Fibroblast of villous mesenchyme (primary cell): ENCODE data around the gene UPK1A. TPM values are rescaled to one million over a fixed set of nuclear protein-coding genes. Genes with fewer than 3 reads are reported as not detected.
A peak's percentile ranks its signal among the peaks of the same experiment; 100 is the strongest.

Source experiments
- DNase-seq: peaks from one replicate; pipeline ENCODE4 v3.0.0-alpha.2; 2010; ENCODE audit warnings: low read depth
- H3K4me3 ChIP-seq: 2 replicates; pipeline ENCODE4 v1.5.1; 2011; ENCODE audit warnings: low read depth, mild to moderate bottlenecking, low read length
- total RNA-seq: library from RNA; depleted of rRNA; stranded (reverse); fragments of >200 nt; gene quantifications from 2 replicates; pipeline ENCODE4 v1.2.3, GENCODE V29; 2012
- TF ChIP-seq, protein P1 (sequence below): IDR thresholded peaks from 2 replicates; pipeline ENCODE4 v1.5.1; 2012; ENCODE audit warnings: low read depth, mild to moderate bottlenecking, low read length; ENCODE audit not compliant: insufficient read depth

The UPK1A gene
- not detected in 2 replicates for total RNA-seq

DNA sequence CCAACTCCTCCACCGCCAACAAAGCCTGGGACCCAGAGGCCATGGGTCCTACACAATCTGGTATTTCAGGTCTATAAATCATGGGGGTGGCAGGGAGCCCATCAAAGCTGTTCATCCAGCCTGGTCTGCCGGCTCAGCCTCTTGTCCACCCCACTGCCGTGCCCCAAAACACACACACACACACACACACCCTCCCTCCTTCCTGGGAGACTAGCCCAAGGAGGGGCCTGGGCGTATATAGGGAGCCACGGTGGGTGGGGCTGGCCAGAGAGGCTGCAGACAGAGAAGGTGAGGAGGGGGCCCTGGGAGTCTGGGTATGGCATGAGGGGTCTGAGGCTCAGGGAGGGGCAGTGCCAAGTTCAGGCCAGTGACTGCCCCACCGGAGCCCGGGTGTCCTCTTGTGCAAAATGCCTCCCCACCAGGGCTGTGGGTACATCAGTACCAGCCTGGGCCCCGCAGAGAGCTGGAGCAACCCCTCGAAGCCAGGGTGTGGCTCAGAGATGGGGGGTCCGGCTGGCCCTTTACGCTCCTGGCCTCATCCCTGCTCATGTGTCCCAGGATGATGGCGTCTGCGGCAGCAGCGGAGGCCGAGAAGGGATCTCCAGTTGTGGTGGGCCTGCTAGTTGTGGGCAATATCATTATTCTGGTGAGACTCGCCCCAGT lies at the start of gene UPK1A:
UPK1A (plus strand) TSS at position 267 of the 663 bp plus-strand sequence; CDS start at position 563, 296 bp downstream.
- TF ChIP-seq, protein P1, sequence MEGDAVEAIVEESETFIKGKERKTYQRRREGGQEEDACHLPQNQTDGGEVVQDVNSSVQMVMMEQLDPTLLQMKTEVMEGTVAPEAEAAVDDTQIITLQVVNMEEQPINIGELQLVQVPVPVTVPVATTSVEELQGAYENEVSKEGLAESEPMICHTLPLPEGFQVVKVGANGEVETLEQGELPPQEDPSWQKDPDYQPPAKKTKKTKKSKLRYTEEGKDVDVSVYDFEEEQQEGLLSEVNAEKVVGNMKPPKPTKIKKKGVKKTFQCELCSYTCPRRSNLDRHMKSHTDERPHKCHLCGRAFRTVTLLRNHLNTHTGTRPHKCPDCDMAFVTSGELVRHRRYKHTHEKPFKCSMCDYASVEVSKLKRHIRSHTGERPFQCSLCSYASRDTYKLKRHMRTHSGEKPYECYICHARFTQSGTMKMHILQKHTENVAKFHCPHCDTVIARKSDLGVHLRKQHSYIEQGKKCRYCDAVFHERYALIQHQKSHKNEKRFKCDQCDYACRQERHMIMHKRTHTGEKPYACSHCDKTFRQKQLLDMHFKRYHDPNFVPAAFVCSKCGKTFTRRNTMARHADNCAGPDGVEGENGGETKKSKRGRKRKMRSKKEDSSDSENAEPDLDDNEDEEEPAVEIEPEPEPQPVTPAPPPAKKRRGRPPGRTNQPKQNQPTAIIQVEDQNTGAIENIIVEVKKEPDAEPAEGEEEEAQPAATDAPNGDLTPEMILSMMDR: no peak
- H3K4me3 ChIP-seq: no peak within 1 kb of the TSS
- DNase-seq: no peak

GRCh38 chr19:35618857-35619256 lies 47.5 kb upstream of the UPK1A start:
- DNase-seq: no peak
- TF ChIP-seq, protein P1: peak; percentile 11
- no peak overlapping the region for H3K4me3 ChIP-seq

GRCh38 chr19:35619290-35619923 lies 46.9 kb upstream of the UPK1A start:
- no peak overlapping the region for H3K4me3 ChIP-seq
- TF ChIP-seq, protein P1: no peak
- no peak for DNase-seq

- TF ChIP-seq, protein P1: no peak
- no peak for DNase-seq
- H3K4me3 ChIP-seq: no peak overlapping the region
Measured at GRCh38 chr19:35620001-35620400, 46.3 kb upstream of the UPK1A start.

- no peak for DNase-seq
- TF ChIP-seq, protein P1: no peak
- no peak overlapping the region for H3K4me3 ChIP-seq
Measured at GRCh38 chr19:35621708-35622107, 44.6 kb upstream of the UPK1A start.

- no peak overlapping the region for H3K4me3 ChIP-seq
- no peak for DNase-seq
- TF ChIP-seq, protein P1: no peak
Measured at GRCh38 chr19:35622750-35623149, 43.6 kb upstream of the UPK1A start.
